NCI-H2196 (cell line): ENCODE data around the gene TKT.

Experiments
- DNase-seq: peaks from one replicate; lab custom pipeline; 2025; ENCODE audit not compliant: unreplicated experiment; lab: John Stamatoyannopoulos, UW

TKT gene

GRCh38 chr3:53198996-53199395 lies 56.8 kb downstream of the TKT start:
- no peak for DNase-seq

- no peak for DNase-seq
These were observed 57.4 kb downstream of the TKT start for GRCh38 chr3:53198256-53198977.

GRCh38 chr3:53196575-53197407 lies 59.0 kb downstream of the TKT start:
- DNase-seq = no peak

- peak; percentile 52 for DNase-seq
These were observed 59.9 kb downstream of the TKT start for GRCh38 chr3:53195602-53196574.

GRCh38 chr3:53195066-53195450 lies 60.8 kb downstream of the TKT start:
- DNase-seq = no peak

GRCh38 chr3:53194210-53195065 lies 61.4 kb downstream of the TKT start:
- peak; percentile 41 for DNase-seq

- no peak for DNase-seq
These were observed 62.2 kb downstream of the TKT start for GRCh38 chr3:53193466-53194209.

GRCh38 chr3:53192608-53193007 lies 63.2 kb downstream of the TKT start:
- DNase-seq = no peak

GRCh38 chr3:53191836-53192480 lies 63.9 kb downstream of the TKT start:
- DNase-seq = no peak

- DNase-seq = no peak
These were observed 65.2 kb downstream of the TKT start for GRCh38 chr3:53190659-53191058.

- no peak for DNase-seq
These were observed 66.5 kb downstream of the TKT start for GRCh38 chr3:53189276-53189675.

- DNase-seq = no peak
These were observed 67.1 kb downstream of the TKT start for GRCh38 chr3:53188720-53189119.

- no peak for DNase-seq
These were observed 67.6 kb downstream of the TKT start for GRCh38 chr3:53188136-53188685.

GRCh38 chr3:53187430-53187829 lies 68.4 kb downstream of the TKT start:
- no peak for DNase-seq

GRCh38 chr3:53186726-53187125 lies 69.1 kb downstream of the TKT start:
- no peak for DNase-seq

- DNase-seq = no peak
These were observed 69.9 kb downstream of the TKT start for GRCh38 chr3:53185761-53186465.

- no peak for DNase-seq
These were observed 71.1 kb downstream of the TKT start for GRCh38 chr3:53184701-53185100.

GRCh38 chr3:53183514-53183913 lies 72.3 kb downstream of the TKT start:
- no peak for DNase-seq
